GM21723 (cell line): ENCODE results near the gene PTPRD.

Source experiments
- ATAC-seq: cut with Tn5 transposase; IDR thresholded peaks from one replicate; pipeline ENCODE4 v1.9.1; 2021; ENCODE audit warnings: mild to moderate bottlenecking, moderate library complexity; ENCODE audit not compliant: unreplicated experiment

Gene PTPRD

DNA sequence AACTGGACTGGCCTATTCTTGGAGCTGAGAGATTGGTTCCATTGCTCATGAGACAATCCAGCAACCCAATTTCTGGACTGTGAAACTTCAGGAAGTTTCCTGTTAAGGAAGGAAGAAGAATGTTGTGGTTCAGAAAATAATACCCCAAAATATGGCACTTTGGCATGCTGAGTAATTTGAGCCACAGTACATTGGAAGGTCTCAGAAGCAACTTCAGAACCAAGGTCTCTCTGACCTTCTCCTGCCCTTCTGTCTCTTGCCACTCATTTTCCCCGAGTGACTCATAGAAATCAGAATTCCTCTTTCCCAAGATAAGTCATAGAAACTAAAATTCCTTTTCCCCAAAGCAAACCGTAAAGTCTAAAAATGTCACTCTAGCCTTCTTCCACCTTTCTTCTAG is 1366.1 kb downstream of the PTPRD start:
- no peak for ATAC-seq

DNA sequence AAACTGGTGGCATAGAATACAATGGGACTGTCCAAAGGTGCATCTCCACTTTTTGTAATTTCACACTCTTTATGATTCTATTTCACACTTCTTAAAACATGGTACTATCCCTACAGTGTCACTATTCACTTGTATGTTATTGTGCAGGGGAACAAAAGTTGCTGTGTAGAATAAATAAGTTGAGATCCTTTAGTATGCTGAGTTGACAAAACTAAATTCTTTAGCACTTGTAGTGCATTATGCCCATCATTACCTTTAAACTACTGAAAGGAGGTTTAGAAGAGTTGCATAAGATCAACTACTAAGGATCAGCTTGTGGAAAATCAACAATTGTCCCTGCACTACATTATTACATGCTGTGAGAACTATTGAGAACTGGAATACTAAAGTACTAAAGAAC is 1380.9 kb downstream of the PTPRD start:
- no peak for ATAC-seq

DNA sequence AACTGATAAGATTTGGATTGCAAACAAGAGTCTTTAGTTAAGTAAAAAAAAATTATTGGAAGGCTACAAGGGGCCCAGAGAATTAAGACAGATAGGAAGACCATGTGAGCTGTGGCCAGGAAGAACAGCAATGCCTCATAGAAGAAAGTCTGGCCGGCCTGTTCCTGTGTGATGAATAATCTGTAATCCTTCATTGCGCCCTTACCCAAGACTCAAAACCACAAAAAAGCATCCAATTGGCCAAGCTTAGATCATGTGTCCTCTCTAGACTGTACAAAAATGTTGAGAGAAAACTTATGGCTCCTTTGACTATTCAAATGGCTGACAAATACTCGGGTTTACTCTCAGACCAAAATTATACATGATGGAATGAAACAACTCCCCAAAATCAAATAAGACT is 1383.5 kb downstream of the PTPRD start:
- ATAC-seq = no peak

DNA sequence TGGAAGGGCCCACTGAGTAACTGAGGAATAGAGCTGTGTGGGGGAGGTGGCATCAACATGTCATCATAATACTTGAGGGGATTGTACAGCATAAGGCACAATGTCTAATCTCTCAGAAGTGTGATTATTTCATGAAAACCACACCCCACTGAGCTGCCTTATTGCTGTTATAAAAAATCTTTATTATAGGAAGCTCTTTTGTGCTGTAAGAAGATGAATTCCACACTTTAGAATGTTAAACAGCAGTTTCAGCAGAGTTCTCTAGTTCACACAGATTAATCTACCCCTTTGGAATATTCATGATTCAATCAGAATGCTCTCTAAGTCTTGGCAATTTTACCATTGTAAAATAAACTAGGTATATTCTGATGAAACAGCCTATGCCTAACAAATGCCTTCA is 1389.6 kb downstream of the PTPRD start:
- no peak for ATAC-seq

DNA sequence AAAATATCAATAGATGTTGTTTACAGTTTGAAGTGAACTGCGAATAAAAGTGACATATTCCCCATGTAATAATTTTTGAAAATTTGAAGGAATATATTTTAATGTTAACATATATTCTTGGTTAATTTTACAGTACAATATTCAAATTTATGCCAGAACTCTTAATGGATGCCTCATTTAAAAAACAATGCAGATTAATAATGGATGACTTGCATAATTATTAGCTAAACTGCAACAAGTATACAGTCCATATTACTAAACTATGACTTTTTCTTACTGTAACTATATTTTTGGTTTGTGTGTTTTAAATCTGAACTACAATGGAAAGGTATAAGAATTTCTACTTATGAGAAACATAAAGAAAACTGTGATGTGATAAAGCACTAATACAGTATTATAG is 1390.1 kb downstream of the PTPRD start:
- no peak for ATAC-seq

DNA sequence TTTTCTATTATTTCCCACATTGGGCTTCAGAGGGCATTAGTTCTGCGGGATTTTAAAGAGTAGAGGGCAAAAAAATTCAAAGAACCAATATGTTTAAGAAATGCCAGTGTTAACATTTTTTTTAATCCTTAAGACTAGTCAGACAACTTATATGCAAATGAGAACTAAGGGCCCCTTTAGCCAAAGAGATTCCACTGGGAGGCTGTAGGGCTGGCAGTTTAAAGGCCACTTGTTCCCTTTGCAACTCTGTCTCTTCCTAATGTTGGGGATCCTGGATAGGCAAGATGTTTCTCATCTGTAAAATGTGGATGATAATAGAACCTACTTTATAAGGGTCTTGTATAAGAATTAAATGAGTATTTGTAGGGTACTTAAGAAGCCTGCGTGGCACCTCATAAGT is 1395.9 kb downstream of the PTPRD start:
- ATAC-seq = no peak

DNA sequence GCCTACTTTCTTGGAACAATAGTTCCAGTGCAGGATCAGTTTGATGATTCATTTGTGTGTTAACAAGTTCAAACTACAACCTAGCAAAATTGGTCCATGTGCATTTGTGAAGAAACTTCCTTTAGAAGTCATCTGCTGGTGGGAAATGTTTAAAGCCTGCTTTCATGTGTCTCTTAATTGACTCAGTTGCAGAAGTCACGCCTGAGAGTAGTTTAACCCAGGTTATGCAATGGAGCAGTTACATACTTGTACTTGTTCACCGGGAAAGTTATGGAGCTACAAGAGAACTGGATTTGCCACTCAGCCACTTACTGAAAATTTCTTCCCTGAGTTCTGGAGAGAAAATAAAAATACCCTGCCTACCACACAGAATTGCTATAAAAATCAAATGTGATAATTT is 1397.8 kb downstream of the PTPRD start:
- ATAC-seq = no peak

DNA sequence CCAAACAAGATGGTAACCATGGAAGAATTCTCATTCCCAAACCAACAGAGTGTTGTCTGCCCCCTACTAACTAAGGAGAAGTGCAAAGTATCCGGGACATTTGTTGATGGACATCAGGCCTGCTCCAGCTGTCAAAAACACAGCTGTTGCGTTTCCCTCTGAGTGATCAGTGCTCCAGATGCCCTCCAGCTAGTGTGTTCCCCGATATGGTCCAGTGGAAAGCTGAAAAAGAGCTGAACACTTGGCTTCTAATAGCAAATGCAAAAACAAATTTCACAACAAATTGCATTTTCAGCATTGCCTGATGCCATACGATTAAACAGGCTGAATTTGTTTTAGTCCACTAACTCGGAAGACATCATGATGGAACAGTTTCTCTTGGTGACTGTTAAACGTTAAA is 1398.7 kb downstream of the PTPRD start:
- ATAC-seq = no peak

DNA sequence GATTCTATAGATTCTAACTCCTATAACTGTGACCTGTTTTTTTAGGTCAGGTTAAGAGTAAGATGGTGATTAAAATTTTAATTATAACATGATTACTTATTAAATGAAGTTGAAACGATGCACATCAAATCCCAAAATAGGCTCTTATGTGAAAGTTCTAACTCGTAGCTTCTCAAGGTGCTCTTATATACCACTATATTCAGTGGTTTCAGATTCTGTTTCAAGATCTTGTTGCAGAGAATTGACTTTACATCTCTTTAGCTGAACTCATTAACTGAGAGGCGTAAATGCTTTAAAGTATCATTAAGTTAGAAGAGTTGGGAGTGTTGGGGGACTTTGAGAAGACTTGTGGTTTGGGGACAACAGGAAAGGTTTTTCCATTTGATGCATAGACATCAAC is 1399.8 kb downstream of the PTPRD start:
- ATAC-seq = no peak

DNA sequence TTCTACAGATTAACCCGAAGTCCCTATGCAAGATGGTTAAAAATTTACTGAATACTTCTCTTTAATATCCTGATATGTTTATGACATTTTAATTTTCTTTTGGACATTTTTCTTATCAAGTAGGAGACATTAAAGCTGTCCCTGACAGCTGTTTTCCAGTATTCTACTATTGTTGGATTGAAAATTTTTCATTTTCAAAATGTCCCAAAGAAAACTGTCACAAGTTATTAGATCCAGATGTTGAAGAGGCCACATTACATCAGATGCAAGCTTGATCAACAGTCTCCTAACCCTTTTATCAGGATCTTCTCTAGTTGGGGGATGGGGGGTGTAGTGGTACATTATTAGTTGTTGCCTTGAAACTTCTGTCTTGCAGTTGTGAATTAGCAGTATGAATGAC is 1410.5 kb downstream of the PTPRD start:
- ATAC-seq = no peak

DNA sequence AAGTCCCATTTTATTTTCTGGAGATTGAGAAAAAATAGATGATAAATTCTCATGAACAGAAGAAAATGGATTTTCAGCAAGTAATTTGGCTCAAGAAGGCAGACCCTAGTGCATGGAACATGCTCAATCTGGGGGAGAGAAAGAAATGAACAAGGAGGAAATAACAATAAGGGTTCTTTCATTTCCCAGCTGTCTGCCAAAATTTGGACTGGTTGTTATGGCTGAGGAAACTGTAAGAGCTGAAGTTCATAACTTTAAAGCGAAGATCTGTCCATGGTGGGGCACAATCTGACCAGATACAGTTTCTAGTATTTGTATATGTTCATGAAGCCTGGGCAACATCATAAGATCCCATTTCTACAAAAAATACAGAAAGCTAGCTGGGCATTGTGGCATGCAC is 1426.7 kb downstream of the PTPRD start:
- no peak for ATAC-seq

DNA sequence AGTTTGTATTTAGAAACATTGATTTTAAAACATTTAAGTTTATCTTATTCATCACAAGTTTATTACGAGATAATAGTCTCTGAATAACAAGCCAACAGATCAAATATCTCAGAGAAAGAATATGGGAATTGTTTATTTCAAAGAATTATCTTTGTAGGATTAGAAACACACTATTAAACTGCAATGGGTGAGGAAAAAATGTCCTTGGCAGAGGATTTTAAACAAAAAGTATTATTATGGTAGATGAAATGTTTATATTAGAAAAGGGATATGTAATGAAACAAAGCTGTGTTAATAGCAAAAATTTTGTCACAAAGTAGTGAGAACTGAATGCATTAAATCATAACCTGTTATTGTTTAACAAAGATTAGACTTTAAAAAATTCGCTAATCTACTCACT is 1430.4 kb downstream of the PTPRD start:
- ATAC-seq = no peak

DNA sequence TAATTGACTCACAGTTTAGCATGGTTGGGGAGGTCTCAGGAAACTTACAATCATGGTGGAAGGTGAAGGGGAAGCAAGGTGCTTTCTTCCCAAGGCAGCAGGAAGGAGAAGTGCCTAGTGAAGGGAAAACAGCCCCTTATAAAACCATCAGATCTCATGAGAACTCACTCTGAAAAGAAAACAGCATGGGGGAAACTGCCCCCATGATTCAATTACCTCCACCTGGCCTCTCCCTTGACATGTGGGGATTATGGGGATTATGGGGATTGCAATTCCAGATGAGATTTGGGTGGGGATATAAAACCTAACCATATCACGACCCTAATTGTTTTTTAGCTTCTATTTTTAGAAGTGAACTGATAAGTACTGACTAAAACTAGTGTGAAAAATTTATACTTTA is 1435.7 kb downstream of the PTPRD start:
- ATAC-seq = no peak

DNA sequence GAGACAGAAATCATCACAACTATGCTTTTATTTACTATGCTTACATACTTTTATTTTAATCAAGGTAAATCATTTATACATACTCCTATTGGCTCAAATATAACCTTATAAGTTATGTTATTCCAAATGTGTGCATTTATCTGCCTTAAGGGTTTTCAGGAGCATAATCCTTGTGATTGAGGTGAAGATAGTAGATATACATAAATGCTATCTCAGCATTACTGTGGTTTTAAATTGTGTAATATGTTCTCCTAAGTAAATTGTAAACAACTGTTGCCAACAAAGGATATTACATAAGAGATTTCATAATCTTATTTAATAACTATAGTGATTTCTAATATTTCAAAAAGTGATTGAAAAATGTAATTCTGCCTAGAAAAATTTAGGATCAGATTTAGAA is 1438.4 kb downstream of the PTPRD start:
- ATAC-seq = no peak

DNA sequence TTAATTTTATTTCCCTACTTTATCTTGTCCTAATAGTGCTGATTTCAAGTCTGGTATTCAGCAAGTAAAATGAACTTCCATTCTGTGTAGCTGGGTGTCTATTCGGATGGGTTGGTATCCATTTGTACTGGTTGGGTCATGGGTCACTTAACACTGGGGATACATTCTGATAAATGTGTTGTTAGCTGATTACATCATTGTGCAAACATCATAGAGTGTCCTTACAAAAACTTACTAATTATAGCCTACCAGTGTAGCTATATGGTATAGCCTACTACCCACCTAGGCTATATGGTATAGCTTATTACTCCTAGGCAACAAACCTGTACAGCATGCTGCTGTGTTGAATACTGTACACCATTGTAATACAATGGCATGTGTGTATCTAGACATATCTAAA is 1439.5 kb downstream of the PTPRD start:
- ATAC-seq = no peak

DNA sequence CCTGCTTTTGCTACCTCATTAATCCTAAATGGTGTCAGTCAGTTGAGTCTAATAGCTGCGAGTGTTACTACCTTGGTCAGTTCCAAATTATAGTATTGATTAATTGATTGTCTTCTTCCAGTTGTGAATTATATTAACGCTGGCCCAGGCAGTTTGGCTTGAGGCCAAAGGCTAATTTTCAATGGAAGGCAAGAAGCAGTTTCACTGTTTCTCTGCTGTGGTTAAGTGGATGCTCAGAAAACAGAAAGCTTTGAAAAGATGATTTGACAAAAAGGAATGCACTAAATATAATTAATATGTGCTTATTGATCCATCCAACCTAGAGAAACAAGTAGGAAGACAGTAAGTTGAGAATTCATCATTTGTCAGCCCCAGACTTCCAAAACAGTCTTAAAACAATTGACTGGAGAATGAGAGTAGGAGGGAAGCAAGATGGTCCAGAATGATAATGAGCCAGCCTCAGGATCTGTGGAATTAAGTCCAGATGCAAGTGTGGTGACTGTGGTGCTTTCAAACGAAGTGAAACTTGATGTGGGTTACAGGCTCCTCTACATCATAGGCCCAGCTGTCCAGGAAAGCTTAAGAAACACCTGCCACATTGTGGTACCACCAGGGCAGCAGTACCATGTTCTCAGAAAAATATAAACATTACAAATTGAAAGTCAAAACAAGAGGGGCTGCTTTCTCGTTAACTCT is 1442.2 kb downstream of the PTPRD start:
- ATAC-seq = no peak

DNA sequence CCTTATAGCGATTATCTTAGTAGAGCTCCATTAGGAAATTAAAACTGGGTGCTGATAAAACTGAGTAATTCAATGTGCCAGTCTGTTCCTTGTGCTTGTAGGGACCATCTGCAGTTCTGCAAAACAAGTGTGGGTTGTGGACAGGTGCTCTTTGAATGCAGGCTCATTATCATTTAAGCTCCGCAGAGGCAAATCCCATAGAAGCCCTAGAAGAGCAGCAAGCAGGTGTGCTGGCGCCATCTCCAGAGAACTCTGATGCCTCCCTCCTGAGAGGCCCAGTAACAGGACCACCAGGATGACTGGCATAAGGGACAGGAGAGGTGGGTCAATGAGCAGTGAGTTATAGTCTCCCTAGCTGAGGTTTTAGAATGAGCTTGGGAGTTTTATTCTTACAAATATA is 1470.8 kb downstream of the PTPRD start:
- no peak for ATAC-seq

DNA sequence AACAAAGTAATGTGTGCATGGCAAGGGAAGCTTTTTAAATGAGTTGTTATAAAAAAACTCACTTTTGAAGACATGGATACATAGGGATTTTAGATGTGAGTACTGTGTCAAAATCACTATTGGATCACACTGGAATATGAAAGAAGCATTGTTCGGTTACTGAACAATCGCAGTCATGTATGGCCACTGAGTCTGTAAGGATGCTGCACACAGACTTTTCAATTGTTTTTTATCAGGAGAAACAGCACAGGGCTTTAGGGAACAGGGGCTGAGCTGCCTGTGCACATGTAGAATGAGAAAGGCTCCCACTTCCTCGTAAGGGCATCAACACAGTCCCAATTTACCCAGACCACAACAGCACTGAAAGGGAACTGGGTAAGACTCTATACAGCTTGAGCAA is 1479.3 kb downstream of the PTPRD start:
- ATAC-seq = no peak

DNA sequence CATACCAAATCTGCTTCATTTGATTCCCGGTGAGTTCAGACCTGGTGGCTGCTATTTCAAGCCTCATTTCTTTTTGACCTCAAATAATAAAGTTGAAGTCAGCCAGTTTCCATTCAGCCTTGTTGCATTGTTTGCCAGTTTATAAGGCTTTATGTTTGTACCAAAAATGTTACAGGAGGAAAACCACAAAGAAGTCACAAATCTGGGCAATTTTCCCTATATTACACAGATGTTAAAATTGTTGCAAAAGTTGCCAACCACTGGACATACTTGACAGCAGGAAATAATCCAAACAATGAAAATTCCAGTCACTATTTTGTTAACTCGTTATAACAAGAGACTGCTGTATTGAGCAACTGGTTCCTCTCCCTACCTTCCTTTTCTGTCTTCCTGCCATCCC is 1488.2 kb downstream of the PTPRD start:
- ATAC-seq = no peak

DNA sequence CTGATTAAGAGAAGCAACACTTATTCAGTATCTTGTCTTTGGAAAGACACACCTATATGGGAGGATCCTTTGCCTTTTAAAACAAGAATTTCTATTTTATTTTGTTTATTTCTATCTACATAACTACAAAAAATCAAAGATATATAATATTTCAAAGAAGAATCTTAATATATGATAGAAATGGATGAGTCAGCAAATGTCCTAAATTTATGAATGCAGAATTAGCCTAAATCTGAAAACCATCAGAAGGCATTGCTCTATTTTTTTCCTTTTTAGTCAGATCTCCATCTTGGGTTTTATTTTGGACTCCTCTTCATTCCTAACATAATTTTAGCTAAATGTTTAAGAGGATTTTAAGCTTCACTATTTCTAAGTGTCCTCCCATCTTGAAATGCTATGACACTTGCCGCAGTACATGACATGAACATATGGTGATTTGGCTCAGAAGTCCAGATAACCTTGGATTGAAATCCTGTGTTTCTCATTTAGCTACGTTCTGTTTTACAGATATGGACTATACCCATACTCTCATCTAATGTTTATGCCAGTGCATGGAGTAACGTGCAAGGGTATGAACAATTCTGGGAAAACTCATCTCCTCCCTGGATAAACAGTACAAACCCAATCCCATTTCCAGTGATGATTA is 1490.4 kb downstream of the PTPRD start:
- ATAC-seq = no peak

DNA sequence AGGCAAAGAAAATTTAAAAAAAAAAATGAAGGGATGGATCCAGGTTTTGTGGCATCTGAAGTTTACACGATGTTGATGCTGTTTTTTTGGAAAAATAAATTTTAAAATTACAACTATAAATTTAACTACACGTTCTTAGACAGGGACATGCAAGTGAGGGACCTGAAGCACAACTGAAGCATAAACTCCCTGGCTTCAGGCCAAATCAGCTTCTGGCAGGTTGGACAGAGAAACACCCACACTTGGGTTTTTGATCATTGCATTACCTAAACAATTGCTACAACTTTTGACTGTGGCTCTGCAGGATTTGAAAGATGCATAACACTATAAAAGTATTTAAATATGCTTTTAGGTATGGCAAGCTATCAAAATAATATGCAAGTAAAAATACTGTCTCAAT is 1494.9 kb downstream of the PTPRD start:
- ATAC-seq = no peak

DNA sequence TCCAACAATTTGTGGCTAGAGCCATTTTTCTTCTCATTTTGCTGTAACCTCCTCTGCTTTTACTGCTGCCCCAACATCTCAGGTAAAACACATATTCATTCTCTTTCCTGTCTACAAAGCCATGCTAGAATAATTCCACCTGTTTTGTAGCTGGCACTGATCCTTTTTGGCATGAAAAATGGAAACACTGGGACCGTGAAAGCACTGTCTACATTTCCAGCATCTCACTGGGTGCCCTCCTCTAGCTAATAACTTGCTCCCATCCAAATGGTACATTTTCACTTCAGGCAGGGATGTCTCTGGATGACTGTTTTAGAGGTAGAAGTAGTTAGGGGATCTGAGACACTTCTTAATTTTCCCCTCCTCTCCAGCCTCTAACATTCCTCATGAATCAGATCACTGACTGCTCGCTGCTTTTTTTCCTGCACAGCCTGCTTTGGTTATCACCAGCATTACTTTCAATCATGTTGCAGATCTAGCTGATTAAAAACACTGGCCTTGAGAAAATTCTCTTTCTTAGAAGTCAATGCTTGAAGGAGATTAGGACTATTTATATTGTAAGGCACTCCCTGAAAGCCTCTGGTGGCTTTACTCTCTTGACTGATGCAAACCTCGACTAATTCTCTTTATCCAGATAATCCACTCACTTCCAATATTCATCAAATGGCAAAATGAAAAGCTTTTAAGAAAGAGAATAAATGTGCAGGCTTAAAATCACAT is 1500.6 kb downstream of the PTPRD start:
- no peak for ATAC-seq
